ENCODE measurements around the gene KCNQ5. TPM values are rescaled to one million over a fixed set of nuclear protein-coding genes. Genes with fewer than 3 reads are reported as not detected.

The KCNQ5 gene
- total and polyA plus RNA-seq, 10 of the 15 experiments (the other 5 are each of a cell fraction or from before 2014, with no cell fraction given) = 0.60 to 16.2 (median 3.2) TPM

DNA sequence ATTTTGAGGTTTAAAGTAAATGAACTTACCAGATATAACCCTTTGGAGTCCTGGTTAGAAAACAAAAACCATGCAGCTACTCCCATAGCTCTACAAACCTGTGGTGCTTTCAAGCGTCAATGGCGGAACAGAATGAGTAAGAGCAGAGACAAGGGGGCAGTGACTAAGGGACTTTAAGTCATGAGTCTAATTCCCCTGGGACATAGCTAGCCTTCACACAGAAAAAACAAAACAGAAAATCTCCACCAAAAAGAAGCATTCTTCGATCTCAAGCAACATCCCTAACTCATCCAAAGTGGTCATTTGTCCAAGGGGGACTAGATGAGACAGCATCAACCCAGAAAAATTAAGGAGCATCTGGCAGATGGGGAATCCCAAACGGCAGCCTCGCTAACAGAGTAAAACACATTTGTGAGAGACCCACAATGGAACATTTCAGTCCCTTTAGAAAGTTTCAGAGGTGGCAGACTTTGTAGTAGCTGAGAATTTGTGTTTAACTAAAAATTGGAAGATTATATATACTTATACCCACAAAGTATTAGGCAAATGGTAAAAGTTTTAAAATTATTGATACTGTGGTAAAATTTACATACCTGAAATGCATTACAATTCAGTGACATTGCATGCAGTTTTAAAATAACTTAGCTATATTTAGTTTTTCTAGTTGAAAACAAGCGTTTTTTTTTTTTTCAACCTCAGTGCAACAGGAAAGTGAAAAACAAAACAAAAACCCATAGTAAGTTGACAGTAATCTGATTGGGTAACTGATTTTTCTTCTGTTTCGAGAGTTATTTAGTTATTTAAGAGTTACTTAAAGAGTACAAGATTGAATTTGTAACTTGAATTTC is 67.5 kb downstream of the KCNQ5 start:
- no TSS peak for BruUV-seq (replicated peaks)
- SMC1A ChIA-PET (ENCODE audit: uncharacterized antibody, unreplicated experiment) = interaction anchor here (0.7 to 13.7 kb wide), 39 partner anchors 9 to 491 kb away, joined by 3 to 245 read pairs (median 5); partner anchors contain the start of gene KCNQ5
- in situ Hi-C loops (cut with MboI) (loop anchor here (5.0 kb wide), 1 partner anchor 62 kb away; no protein-coding TSS in a partner anchor), intact Hi-C loops (cut with micrococcal nuclease; ENCODE audit: unreplicated experiment) (loop anchor here (2.0 to 5.0 kb wide), 3 partner anchors 51 to 438 kb away; partner anchors contain the start of gene KCNQ5)
- Histone ChIP-seq H3K9ac (ENCODE audit: control insufficient read depth, insufficient read depth, low read length) (peak overlapping the region; percentile 94), H4K20me1 (ENCODE audit: control insufficient read depth, insufficient read depth) (no peaks in the 10 kb centered on the region), H3K27me3 (replicated peaks in 1 of 2; ENCODE audit: control insufficient read depth in 2 of 2, insufficient read depth in 2 of 2, low read length in 1 of 2) (no peaks in the 10 kb centered on the region), H3K36me3 (ENCODE audit: control insufficient read depth in 2 of 2, insufficient read depth in 2 of 2, low read length in 1 of 2) (no peaks in the 10 kb centered on the region), H2AFZ (ENCODE audit: control insufficient read depth, low read depth, low read length) (peak overlapping the region; percentile 85), H3K4me2 (ENCODE audit: control insufficient read depth, insufficient read depth) (peak overlapping the region; percentile 93), H3K79me2 (ENCODE audit: control insufficient read depth, insufficient read depth, low read length) (peaks cover 36% of the 10 kb centered on the region), H3K4me1 (ENCODE audit: control insufficient read depth, insufficient read depth, low read length) (peaks cover 16% of the 10 kb centered on the region), H3K27ac (ENCODE audit: control insufficient read depth, insufficient read depth) (peak overlapping the region; percentile 100), H3K9me3 (replicated peaks; ENCODE audit: control insufficient read depth, insufficient read depth, low read length) (no peaks in the 10 kb centered on the region; the same call in 2 of the 3 replicates), H3K4me3 (peak overlapping the region; percentile 63)
- CTCF ChIA-PET = interaction anchor here (0.6 to 2.5 kb wide), 24 partner anchors 9 to 440 kb away, joined by 3 to 20 read pairs (median 4); partner anchors contain the start of gene KCNQ5
- FAIRE-seq = peak; percentile 78
- peak; percentile 94 for ATAC-seq
- RAD21 ChIA-PET (ENCODE audit: unreplicated experiment) = interaction anchor here (0.7 to 7.7 kb wide), 34 partner anchors 8 to 440 kb away, joined by 3 to 149 read pairs (median 6); partner anchors contain the start of gene KCNQ5
- POLR2A ChIA-PET = interaction anchor here (0.6 to 3.8 kb wide), 22 partner anchors 9 to 242 kb away, joined by 3 to 41 read pairs (median 4); partner anchors contain the start of gene KCNQ5
- WGBS (ENCODE audit: insufficient coverage, insufficient replicate concordance, low lambda C conversion rate, missing lambda C conversion rate) = under 1% methylated on average over 7 of the region's 7 CpGs
- DNase-seq (ENCODE audit: low read depth, low spot score) = peak; percentile 96
- TF ChIP-seq CHD2 (IDR thresholded peaks at IDR 0.05; ENCODE audit: borderline replicate concordance, low read depth, low read length) = peak; percentile 61; the same call in 1 of the 2 replicates
- peak; percentile 61; the same call in 1 of the 2 replicates for TF ChIP-seq CREM (IDR thresholded peaks at IDR 0.05; ENCODE audit: low read depth)
- TF ChIP-seq IKZF2 (IDR thresholded peaks at IDR 0.05) = peak; percentile 89
- TF ChIP-seq RUNX3 (IDR thresholded peaks at IDR 0.05; ENCODE audit: low read length) = peak; percentile 47
- peak; percentile 87 for TF ChIP-seq DPF2 (IDR thresholded peaks at IDR 0.05)
- peak; percentile 99 for TF ChIP-seq YBX1 (IDR thresholded peaks at IDR 0.05)
- TF ChIP-seq MXI1 (IDR thresholded peaks at IDR 0.05; ENCODE audit: low read depth, low read length) = peak; percentile 53; the same call in 1 of the 2 replicates
- TF ChIP-seq MEF2B (IDR thresholded peaks at IDR 0.05; ENCODE audit: partially characterized antibody, poor library complexity, severe bottlenecking) = peak; percentile 100
- TF ChIP-seq STAT3 (IDR thresholded peaks at IDR 0.05; ENCODE audit: low read depth, low read length) = peak; percentile 80; the same call in 1 of the 2 replicates
- TF ChIP-seq NKRF (conservative IDR thresholded peaks at IDR 0.05) = no peak
- 0 out of 2 replicates have a peak, but pooled peaks have one; percentile 31 for TF ChIP-seq EED (IDR thresholded peaks at IDR 0.05; ENCODE audit: low read depth)
- TF ChIP-seq, protein P1, sequence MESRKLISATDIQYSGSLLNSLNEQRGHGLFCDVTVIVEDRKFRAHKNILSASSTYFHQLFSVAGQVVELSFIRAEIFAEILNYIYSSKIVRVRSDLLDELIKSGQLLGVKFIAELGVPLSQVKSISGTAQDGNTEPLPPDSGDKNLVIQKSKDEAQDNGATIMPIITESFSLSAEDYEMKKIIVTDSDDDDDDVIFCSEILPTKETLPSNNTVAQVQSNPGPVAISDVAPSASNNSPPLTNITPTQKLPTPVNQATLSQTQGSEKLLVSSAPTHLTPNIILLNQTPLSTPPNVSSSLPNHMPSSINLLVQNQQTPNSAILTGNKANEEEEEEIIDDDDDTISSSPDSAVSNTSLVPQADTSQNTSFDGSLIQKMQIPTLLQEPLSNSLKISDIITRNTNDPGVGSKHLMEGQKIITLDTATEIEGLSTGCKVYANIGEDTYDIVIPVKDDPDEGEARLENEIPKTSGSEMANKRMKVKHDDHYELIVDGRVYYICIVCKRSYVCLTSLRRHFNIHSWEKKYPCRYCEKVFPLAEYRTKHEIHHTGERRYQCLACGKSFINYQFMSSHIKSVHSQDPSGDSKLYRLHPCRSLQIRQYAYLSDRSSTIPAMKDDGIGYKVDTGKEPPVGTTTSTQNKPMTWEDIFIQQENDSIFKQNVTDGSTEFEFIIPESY (IDR thresholded peaks at IDR 0.05) = 0 out of 2 replicates have a peak, but pooled peaks have one; percentile 25
- TF ChIP-seq, protein P2, sequence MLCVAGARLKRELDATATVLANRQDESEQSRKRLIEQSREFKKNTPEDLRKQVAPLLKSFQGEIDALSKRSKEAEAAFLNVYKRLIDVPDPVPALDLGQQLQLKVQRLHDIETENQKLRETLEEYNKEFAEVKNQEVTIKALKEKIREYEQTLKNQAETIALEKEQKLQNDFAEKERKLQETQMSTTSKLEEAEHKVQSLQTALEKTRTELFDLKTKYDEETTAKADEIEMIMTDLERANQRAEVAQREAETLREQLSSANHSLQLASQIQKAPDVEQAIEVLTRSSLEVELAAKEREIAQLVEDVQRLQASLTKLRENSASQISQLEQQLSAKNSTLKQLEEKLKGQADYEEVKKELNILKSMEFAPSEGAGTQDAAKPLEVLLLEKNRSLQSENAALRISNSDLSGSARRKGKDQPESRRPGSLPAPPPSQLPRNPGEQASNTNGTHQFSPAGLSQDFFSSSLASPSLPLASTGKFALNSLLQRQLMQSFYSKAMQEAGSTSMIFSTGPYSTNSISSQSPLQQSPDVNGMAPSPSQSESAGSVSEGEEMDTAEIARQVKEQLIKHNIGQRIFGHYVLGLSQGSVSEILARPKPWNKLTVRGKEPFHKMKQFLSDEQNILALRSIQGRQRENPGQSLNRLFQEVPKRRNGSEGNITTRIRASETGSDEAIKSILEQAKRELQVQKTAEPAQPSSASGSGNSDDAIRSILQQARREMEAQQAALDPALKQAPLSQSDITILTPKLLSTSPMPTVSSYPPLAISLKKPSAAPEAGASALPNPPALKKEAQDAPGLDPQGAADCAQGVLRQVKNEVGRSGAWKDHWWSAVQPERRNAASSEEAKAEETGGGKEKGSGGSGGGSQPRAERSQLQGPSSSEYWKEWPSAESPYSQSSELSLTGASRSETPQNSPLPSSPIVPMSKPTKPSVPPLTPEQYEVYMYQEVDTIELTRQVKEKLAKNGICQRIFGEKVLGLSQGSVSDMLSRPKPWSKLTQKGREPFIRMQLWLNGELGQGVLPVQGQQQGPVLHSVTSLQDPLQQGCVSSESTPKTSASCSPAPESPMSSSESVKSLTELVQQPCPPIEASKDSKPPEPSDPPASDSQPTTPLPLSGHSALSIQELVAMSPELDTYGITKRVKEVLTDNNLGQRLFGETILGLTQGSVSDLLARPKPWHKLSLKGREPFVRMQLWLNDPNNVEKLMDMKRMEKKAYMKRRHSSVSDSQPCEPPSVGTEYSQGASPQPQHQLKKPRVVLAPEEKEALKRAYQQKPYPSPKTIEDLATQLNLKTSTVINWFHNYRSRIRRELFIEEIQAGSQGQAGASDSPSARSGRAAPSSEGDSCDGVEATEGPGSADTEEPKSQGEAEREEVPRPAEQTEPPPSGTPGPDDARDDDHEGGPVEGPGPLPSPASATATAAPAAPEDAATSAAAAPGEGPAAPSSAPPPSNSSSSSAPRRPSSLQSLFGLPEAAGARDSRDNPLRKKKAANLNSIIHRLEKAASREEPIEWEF (IDR thresholded peaks at IDR 0.05; ENCODE audit: insufficient replicate concordance, low read depth, low read length) = peak; percentile 55

Measured in GM12878 (cell line).